HL-60 (cell line): Measurements from ENCODE around the gene ANGPTL2.

Experiments
- POLR2AphosphoS5 ChIP-seq: IDR thresholded peaks from 2 replicates; pipeline ENCODE4 v1.6.1; 2012; ENCODE audit warnings: low read depth
- TF ChIP-seq, protein P1 (sequence below): IDR thresholded peaks from one replicate; pipeline ENCODE4 v1.5.1; 2011; ENCODE audit warnings: low read length, control low read depth, inconsistent platforms; ENCODE audit not compliant: insufficient read depth

DNA sequence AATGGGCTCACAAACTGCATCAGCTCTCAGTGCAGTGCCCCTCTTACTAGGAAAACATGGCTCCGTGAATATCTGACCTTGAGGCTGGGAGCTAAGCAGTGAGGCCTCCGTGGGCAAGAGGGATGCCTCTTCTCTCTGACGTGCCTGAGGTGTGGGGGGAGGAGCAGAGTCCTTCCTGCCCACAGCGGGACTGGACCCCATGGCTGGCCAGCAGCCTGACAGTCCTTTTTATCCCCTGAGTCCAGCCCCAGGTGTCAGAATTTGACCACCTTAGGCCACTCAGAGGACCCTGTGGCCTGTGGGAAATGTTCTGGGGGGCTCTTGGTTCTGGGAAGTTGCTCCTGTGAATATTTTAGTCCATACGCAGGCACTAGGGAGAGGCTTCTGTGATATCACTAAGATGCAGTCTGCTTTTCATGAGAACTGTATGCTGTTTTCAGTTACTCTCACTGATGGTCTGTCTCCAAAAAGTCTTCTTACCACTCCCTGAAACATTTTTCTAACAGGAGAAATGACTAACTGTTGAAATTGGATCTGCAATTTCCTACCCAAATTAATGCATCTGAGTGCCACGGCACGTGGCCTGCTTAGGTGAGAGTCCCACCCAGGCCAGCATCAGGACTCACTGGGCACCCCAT, 23.4 kb downstream of the ANGPTL2 start:
- TF ChIP-seq, protein P1, sequence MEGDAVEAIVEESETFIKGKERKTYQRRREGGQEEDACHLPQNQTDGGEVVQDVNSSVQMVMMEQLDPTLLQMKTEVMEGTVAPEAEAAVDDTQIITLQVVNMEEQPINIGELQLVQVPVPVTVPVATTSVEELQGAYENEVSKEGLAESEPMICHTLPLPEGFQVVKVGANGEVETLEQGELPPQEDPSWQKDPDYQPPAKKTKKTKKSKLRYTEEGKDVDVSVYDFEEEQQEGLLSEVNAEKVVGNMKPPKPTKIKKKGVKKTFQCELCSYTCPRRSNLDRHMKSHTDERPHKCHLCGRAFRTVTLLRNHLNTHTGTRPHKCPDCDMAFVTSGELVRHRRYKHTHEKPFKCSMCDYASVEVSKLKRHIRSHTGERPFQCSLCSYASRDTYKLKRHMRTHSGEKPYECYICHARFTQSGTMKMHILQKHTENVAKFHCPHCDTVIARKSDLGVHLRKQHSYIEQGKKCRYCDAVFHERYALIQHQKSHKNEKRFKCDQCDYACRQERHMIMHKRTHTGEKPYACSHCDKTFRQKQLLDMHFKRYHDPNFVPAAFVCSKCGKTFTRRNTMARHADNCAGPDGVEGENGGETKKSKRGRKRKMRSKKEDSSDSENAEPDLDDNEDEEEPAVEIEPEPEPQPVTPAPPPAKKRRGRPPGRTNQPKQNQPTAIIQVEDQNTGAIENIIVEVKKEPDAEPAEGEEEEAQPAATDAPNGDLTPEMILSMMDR, result no peak
- no peak for TF ChIP-seq POLR2AphosphoS5
